ENCODE measurements around the gene RAB7B. TPM values are rescaled to one million over a fixed set of nuclear protein-coding genes. Genes with fewer than 3 reads are reported as not detected.
A peak's percentile ranks its signal among the peaks of the same experiment; 100 is the strongest.

RAB7B gene
- total and polyA plus RNA-seq, 12 donors = 0.49 to 4.0 (median 1.2) TPM

- no peak for DNase-seq
- H3K9me3 ChIP-seq = peaks cover 0 to 12% (median 0%) of the 10 kb centered on the region in 11 donors
- peak in 2 of 8 donors; percentile 22 to 56 for ATAC-seq
- TF ChIP-seq, protein P1, sequence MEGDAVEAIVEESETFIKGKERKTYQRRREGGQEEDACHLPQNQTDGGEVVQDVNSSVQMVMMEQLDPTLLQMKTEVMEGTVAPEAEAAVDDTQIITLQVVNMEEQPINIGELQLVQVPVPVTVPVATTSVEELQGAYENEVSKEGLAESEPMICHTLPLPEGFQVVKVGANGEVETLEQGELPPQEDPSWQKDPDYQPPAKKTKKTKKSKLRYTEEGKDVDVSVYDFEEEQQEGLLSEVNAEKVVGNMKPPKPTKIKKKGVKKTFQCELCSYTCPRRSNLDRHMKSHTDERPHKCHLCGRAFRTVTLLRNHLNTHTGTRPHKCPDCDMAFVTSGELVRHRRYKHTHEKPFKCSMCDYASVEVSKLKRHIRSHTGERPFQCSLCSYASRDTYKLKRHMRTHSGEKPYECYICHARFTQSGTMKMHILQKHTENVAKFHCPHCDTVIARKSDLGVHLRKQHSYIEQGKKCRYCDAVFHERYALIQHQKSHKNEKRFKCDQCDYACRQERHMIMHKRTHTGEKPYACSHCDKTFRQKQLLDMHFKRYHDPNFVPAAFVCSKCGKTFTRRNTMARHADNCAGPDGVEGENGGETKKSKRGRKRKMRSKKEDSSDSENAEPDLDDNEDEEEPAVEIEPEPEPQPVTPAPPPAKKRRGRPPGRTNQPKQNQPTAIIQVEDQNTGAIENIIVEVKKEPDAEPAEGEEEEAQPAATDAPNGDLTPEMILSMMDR (IDR thresholded peaks at IDR 0.05) = no peak
- peaks cover 0 to 4% (median 0%) of the 10 kb centered on the region in 7 donors for H3K27me3 ChIP-seq
- no peaks in the 10 kb centered on the region for H3K36me3 ChIP-seq
- H3K4me3 ChIP-seq = no peak overlapping the region
- 33 to 48% methylated on average over 4 of the region's 4 CpGs for WGBS, 2 donors
- intact Hi-C loops (cut with DNase I) = loop anchor here in 1 of 10 donors (10.0 kb wide), 1 partner anchor 75 kb away; no protein-coding TSS in a partner anchor
- H3K27ac ChIP-seq = no peak overlapping the region
- H3K4me1 ChIP-seq = peaks cover 0 to 7% (median 0%) of the 10 kb centered on the region in 9 donors
Measured at GRCh38 chr1:206029484-206029883, 26.3 kb upstream of the RAB7B start.

GRCh38 chr1:206025283-206025820, 22.2 kb upstream of the RAB7B start:
- intact Hi-C loops (cut with DNase I) = loop anchor here in 1 of 10 donors (10.0 kb wide), 1 partner anchor 79 kb away; no protein-coding TSS in a partner anchor
- TF ChIP-seq, protein P1 (IDR thresholded peaks at IDR 0.05) = no peak
- Histone ChIP-seq H3K9me3 (peaks cover 0 to 6% (median 0%) of the 10 kb centered on the region in 11 donors), H3K27me3 (peaks cover 0 to 4% (median 0%) of the 10 kb centered on the region in 7 donors), H3K36me3 (no peaks in the 10 kb centered on the region), H3K4me3 (no peak overlapping the region), H3K4me1 (peaks cover 0 to 9% (median 0%) of the 10 kb centered on the region in 9 donors), H3K27ac (no peak overlapping the region)
- DNase-seq (no peak), ATAC-seq (no peak)
- WGBS, 2 donors = 80 to 83% methylated on average over 3 of the region's 3 CpGs

- ATAC-seq = no peak
- TF ChIP-seq, protein P1 (IDR thresholded peaks at IDR 0.05) = no peak
- peaks cover 0 to 6% (median 0%) of the 10 kb centered on the region in 11 donors for H3K9me3 ChIP-seq
- H3K27ac ChIP-seq = no peak within 1 kb of the TSS
- DNase-seq = no peak
- peaks cover 0 to 6% (median 0%) of the 10 kb centered on the region in 9 donors for H3K4me1 ChIP-seq
- no peak within 1 kb of the TSS for H3K4me3 ChIP-seq
- H3K36me3 ChIP-seq = no peaks in the 10 kb centered on the region
- WGBS, 2 donors = 89 to 92% methylated on average over 11 of the region's 11 CpGs
- peaks cover 0 to 4% (median 0%) of the 10 kb centered on the region in 7 donors for H3K27me3 ChIP-seq
- intact Hi-C loops (cut with DNase I) = loop anchor here in 1 of 10 donors (10.0 kb wide), 1 partner anchor 81 kb away; no protein-coding TSS in a partner anchor
Measured at GRCh38 chr1:206023695-206024094, 20.5 kb upstream of the RAB7B start, which contains the start of gene CTSE. Gene CTSE (minus strand): TSS chr1:206023895. CDS start chr1:206023791, 104 bp downstream.

DNA sequence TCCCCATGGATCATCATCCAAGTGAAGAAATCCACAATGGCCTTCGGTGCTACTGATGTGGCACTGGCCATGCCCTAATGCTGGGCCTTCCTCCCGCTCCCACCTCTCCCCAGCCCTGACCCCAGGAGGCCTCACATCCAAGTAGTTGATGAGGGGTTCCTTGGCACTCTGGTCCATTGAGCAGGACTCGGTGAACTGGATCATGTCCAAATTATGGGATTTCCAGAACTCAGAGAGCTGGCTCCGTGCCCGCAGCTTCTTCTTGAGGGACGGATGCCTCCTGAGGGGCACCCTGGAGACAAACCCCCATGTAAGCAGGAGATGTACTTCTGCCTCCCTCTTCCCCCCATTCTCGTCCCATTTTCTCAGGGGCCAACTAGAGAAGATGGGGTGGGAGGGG, 19.6 kb upstream of the RAB7B start:
- peaks cover 0 to 3% (median 0%) of the 10 kb centered on the region in 7 donors for H3K27me3 ChIP-seq
- H3K27ac ChIP-seq = no peak overlapping the region
- H3K36me3 ChIP-seq = no peaks in the 10 kb centered on the region
- no peak for ATAC-seq
- 88 to 91% methylated on average over 7 of the region's 7 CpGs for WGBS, 2 donors
- peaks cover 0 to 6% (median 0%) of the 10 kb centered on the region in 11 donors for H3K9me3 ChIP-seq
- no peak for DNase-seq
- intact Hi-C loops (cut with DNase I) = loop anchor here in 1 of 10 donors (10.0 kb wide), 1 partner anchor 82 kb away; no protein-coding TSS in a partner anchor
- H3K4me3 ChIP-seq = no peak overlapping the region
- peaks cover 0 to 6% (median 0%) of the 10 kb centered on the region in 9 donors for H3K4me1 ChIP-seq
- TF ChIP-seq, protein P1 (IDR thresholded peaks at IDR 0.05) = no peak

All from heart right ventricle (tissue), 16 donors.